Measurements from ENCODE around the gene COLQ.
"Not testable (repeated sequence)": the region's sequence is repeated elsewhere in the genome, so short reads cannot be mapped to it uniquely, and the experiment has no call there.

The COLQ gene

GRCh38 chr3:15521573-15521965 is at the start of gene COLQ:
Gene COLQ (minus strand): TSS chr3:15521706. CDS start chr3:15521625, 81 bp downstream.
- peaks cover 16% of the 10 kb centered on the region for H3K27me3 Mint-ChIP-seq
- H3K9me3 Mint-ChIP-seq, result peaks cover 3% of the 10 kb centered on the region

GRCh38 chr3:15563190-15563589 is 41.7 kb upstream of the COLQ start:
- Mint-ChIP-seq H3K9me3 (no peaks in the 10 kb centered on the region), H3K27me3 (no peaks in the 10 kb centered on the region), H3K4me3 (no peak overlapping the region), H3K4me1 (no peaks in the 10 kb centered on the region), H3K27ac (no peak overlapping the region), H3K36me3 (peaks cover 37% of the 10 kb centered on the region)
- no peak for ATAC-seq

More at GRCh38 chr3:15521573-15521965, at the start of gene COLQ:
- peaks cover 9% of the 10 kb centered on the region for H3K4me1 Mint-ChIP-seq
- ATAC-seq, result no peak
- no peaks in the 10 kb centered on the region for H3K36me3 Mint-ChIP-seq
- H3K27ac Mint-ChIP-seq, result peak within 1 kb of the TSS; percentile 15
- no peak within 1 kb of the TSS for H3K4me3 Mint-ChIP-seq

DNA sequence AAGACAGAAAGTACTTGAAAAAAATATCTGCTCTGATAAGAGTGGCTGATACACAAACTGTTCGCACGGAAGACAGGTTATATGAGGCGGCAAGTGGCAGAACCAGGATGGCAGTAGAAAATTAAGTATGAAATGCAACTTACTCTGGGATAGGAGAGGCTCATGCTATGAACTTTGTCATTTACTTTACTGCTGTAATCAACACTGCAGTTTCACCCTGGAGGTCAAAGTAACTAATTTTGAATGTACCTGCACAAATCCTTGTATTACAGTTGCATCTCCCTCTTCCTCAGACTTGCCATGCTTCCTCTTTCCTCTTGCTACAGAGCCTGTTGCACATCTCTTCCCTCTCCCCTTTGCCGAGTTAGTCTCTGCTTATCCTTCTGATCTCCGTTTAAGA is 41.1 kb upstream of the COLQ start:
- H3K9me3 Mint-ChIP-seq, result no peaks in the 10 kb centered on the region
- H3K4me1 Mint-ChIP-seq, result peaks cover 4% of the 10 kb centered on the region
- peaks cover 31% of the 10 kb centered on the region for H3K36me3 Mint-ChIP-seq
- H3K27ac Mint-ChIP-seq, result no peak overlapping the region
- H3K27me3 Mint-ChIP-seq, result no peaks in the 10 kb centered on the region
- ATAC-seq, result no peak
- no peak overlapping the region for H3K4me3 Mint-ChIP-seq

- no peak overlapping the region for H3K27ac Mint-ChIP-seq
- no peaks in the 10 kb centered on the region for H3K9me3 Mint-ChIP-seq
- H3K4me3 Mint-ChIP-seq, result no peak overlapping the region
- no peaks in the 10 kb centered on the region for H3K27me3 Mint-ChIP-seq
- peaks cover 21% of the 10 kb centered on the region for H3K36me3 Mint-ChIP-seq
- no peak for ATAC-seq
- peaks cover 18% of the 10 kb centered on the region for H3K4me1 Mint-ChIP-seq
These were observed 37.1 kb upstream of the COLQ start for GRCh38 chr3:15558581-15558980.

- Mint-ChIP-seq H3K27me3 (no peaks in the 10 kb centered on the region), H3K36me3 (peaks cover 13% of the 10 kb centered on the region), H3K9me3 (no peaks in the 10 kb centered on the region), H3K4me3 (no peak overlapping the region), H3K27ac (no peak overlapping the region), H3K4me1 (peaks cover 18% of the 10 kb centered on the region)
- peak; percentile 67 for ATAC-seq
These were observed 36.0 kb upstream of the COLQ start for GRCh38 chr3:15557511-15557946.

DNA sequence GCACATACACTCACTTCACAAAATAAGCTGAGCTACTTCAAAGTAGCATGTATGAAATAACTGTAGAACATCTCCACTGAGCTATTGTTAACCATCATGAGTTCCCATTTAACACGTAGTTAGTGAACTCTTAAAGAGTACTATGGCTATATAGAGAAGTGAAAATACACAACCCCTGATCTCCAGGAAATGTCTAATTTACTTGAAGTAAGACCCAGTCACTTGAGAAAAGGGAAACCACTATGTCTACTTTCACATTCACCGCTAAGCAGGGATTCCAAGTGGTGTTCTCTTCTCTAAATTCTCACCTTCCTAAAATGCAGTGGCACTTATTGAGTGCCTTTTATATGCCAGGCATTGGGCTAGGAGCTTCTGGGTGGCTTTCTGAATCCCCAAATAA is 35.0 kb upstream of the COLQ start:
- no peaks in the 10 kb centered on the region for H3K27me3 Mint-ChIP-seq
- peak overlapping the region; percentile 82 for H3K27ac Mint-ChIP-seq
- H3K36me3 Mint-ChIP-seq, result peaks cover 21% of the 10 kb centered on the region
- peak; percentile 96 for ATAC-seq
- no peaks in the 10 kb centered on the region for H3K9me3 Mint-ChIP-seq
- peak overlapping the region; percentile 58 for H3K4me3 Mint-ChIP-seq
- peaks cover 18% of the 10 kb centered on the region for H3K4me1 Mint-ChIP-seq

- Mint-ChIP-seq H3K4me3 (no peak overlapping the region), H3K9me3 (no peaks in the 10 kb centered on the region), H3K4me1 (peaks cover 18% of the 10 kb centered on the region), H3K36me3 (peaks cover 26% of the 10 kb centered on the region), H3K27ac (no peak overlapping the region), H3K27me3 (no peaks in the 10 kb centered on the region)
- ATAC-seq, result no peak
These were observed 32.2 kb upstream of the COLQ start for GRCh38 chr3:15553749-15554148.

- Mint-ChIP-seq H3K27ac (no peak overlapping the region), H3K4me3 (no peak overlapping the region), H3K9me3 (peaks cover 1% of the 10 kb centered on the region), H3K36me3 (peaks cover 36% of the 10 kb centered on the region), H3K27me3 (no peaks in the 10 kb centered on the region), H3K4me1 (peaks cover 11% of the 10 kb centered on the region)
- ATAC-seq, result no peak
These were observed 30.4 kb upstream of the COLQ start for GRCh38 chr3:15551902-15552301.

- peaks cover 40% of the 10 kb centered on the region for H3K36me3 Mint-ChIP-seq
- no peaks in the 10 kb centered on the region for H3K4me1 Mint-ChIP-seq
- no peaks in the 10 kb centered on the region for H3K27me3 Mint-ChIP-seq
- H3K27ac Mint-ChIP-seq, result no peak overlapping the region
- H3K9me3 Mint-ChIP-seq, result peaks cover 5% of the 10 kb centered on the region
- no peak for ATAC-seq
- no peak overlapping the region for H3K4me3 Mint-ChIP-seq
These were observed 28.3 kb upstream of the COLQ start for GRCh38 chr3:15549846-15550245.

GRCh38 chr3:15542614-15543013 is 21.1 kb upstream of the COLQ start:
- ATAC-seq, result no peak
- H3K27me3 Mint-ChIP-seq, result no peaks in the 10 kb centered on the region
- H3K36me3 Mint-ChIP-seq, result peaks cover 6% of the 10 kb centered on the region
- no peaks in the 10 kb centered on the region for H3K4me1 Mint-ChIP-seq
- H3K27ac Mint-ChIP-seq, result no peak overlapping the region
- H3K4me3 Mint-ChIP-seq, result no peak overlapping the region
- peaks cover 5% of the 10 kb centered on the region for H3K9me3 Mint-ChIP-seq

DNA sequence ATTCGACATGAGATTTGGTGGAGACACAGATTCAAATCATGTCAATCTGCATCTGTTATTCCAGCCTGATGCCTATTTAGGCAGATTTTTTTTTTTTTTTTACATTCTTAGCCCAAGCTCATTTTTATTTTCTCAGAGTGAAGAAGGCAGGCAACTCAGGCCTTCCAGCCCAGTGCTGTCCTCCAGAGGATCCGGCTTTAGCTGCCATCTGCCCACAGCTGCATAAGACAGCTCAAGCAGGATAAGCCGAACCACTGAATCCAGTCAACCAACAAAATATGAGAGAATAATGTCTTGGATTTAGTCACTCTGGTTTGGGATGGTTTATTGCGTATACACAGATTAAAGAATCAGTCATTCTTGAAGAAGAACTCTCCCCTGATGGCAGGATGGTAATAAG is 19.9 kb upstream of the COLQ start:
- Mint-ChIP-seq H3K36me3 (no peaks in the 10 kb centered on the region), H3K4me3 (no peak overlapping the region), H3K27me3 (no peaks in the 10 kb centered on the region), H3K9me3 (no peaks in the 10 kb centered on the region), H3K27ac (no peak overlapping the region), H3K4me1 (peaks cover 7% of the 10 kb centered on the region)
- ATAC-seq, result no peak

GRCh38 chr3:15539066-15539465 is 17.6 kb upstream of the COLQ start:
- Mint-ChIP-seq H3K27ac (no peak overlapping the region), H3K36me3 (no peaks in the 10 kb centered on the region), H3K4me1 (peaks cover 17% of the 10 kb centered on the region)

GRCh38 chr3:15538345-15538744 is 16.8 kb upstream of the COLQ start:
- no peak for ATAC-seq
- Mint-ChIP-seq H3K27me3 (no peaks in the 10 kb centered on the region), H3K4me3 (no peak overlapping the region), H3K27ac (no peak overlapping the region), H3K36me3 (no peaks in the 10 kb centered on the region), H3K4me1 (peaks cover 17% of the 10 kb centered on the region), H3K9me3 (no peaks in the 10 kb centered on the region)

More at GRCh38 chr3:15539066-15539465, 17.6 kb upstream of the COLQ start:
- Mint-ChIP-seq H3K27me3 (no peaks in the 10 kb centered on the region), H3K9me3 (no peaks in the 10 kb centered on the region), H3K4me3 (no peak overlapping the region)
- ATAC-seq, result no peak

DNA sequence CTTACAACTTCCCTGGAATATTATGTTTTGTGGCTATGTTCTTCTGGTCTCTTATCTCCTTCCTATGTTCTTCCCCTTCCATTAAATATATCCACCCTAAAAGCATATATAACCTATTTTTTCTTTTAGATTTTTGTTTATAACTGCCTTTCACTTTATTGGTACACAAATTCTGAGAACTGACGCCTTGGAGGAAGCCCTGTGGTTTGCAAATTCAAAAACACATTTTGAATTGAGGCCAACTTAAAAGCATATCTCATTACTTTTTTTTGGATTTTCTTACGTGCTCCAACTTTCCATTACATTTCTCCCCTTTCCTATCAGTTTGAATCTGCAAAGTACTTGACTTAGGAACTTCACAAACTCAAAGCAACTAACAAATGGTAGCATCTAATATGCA is 15.3 kb upstream of the COLQ start:
- peaks cover 17% of the 10 kb centered on the region for H3K4me1 Mint-ChIP-seq
- no peak overlapping the region for H3K4me3 Mint-ChIP-seq
- ATAC-seq, result no peak
- H3K36me3 Mint-ChIP-seq, result no peaks in the 10 kb centered on the region
- no peaks in the 10 kb centered on the region for H3K27me3 Mint-ChIP-seq
- H3K27ac Mint-ChIP-seq, result no peak overlapping the region
- H3K9me3 Mint-ChIP-seq, result no peaks in the 10 kb centered on the region

DNA sequence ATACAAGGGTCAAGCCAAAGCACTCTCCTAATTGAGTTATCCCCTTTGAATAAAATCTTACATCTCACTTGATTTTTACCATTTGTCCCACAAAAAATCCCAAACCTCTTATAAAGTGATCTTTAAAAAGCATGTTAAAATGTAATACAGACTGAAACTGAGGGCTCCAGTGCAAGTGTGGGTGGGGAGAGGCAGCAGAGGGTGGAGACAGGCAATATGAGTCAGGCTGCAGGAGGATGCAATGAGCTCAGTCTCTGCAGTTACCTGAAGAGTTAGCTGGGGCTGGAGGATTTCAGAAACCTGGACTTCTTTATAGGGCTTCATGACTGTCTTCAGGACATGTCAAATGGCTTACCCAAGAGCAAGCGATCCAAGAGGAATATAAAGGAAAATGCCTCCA is 14.2 kb upstream of the COLQ start:
- Mint-ChIP-seq H3K4me1 (peaks cover 17% of the 10 kb centered on the region), H3K9me3 (no peaks in the 10 kb centered on the region), H3K4me3 (no peak overlapping the region), H3K36me3 (no peaks in the 10 kb centered on the region), H3K27me3 (no peaks in the 10 kb centered on the region), H3K27ac (no peak overlapping the region)
- ATAC-seq, result peak; percentile 68

GRCh38 chr3:15532614-15533013 is 11.1 kb upstream of the COLQ start:
- not testable (repeated sequence) for ATAC-seq, H3K36me3 Mint-ChIP-seq, H3K27ac Mint-ChIP-seq, H3K27me3 Mint-ChIP-seq, H3K9me3 Mint-ChIP-seq, H3K4me3 Mint-ChIP-seq
- H3K4me1 Mint-ChIP-seq, result peaks cover 17% of the 10 kb centered on the region

DNA sequence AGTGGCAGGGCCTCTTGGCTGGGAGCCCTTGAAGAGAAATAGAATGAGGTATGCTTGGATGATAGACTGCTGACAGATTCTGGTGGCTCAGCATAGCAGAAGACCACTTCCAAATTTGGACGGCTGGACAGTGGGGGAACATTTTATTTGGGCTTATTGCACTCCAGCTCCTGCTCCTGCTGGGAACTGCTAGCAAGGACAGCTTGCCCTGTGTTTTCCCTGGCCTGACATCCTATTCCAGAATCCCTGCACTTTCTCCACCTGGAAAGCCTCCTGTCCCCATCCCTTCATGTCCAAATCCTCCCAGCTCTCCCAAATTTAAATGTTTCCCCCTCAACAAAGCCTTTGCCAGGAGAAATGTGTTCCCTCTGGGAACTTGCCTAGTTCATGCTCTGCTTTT is 9.8 kb upstream of the COLQ start:
- Mint-ChIP-seq H3K4me1 (peaks cover 10% of the 10 kb centered on the region), H3K27me3 (no peaks in the 10 kb centered on the region), H3K9me3 (no peaks in the 10 kb centered on the region), H3K36me3 (no peaks in the 10 kb centered on the region), H3K4me3 (no peak overlapping the region), H3K27ac (no peak overlapping the region)
- no peak for ATAC-seq
